Osteocyte (in vitro differentiated cells): ENCODE measurements around the gene ESF1. TPM values are rescaled to one million over a fixed set of nuclear protein-coding genes. Genes with fewer than 3 reads are reported as not detected.

Experiments
- DNase-seq: peaks from one replicate; pipeline ENCODE4 v3.0.0; 2021; ENCODE audit warnings: mixed read lengths; ENCODE audit not compliant: unreplicated experiment; ENCODE audit errors: extremely low spot score
- H3K27ac Mint-ChIP-seq: one replicate; pipeline ENCODE4 v1.8.0; 2021; ENCODE audit warnings: mild to moderate bottlenecking, mixed read lengths; ENCODE audit not compliant: unreplicated experiment
- H3K27me3 Mint-ChIP-seq: one replicate; pipeline ENCODE4 v1.8.0; 2021; ENCODE audit warnings: mixed read lengths; ENCODE audit not compliant: unreplicated experiment
- H3K36me3 Mint-ChIP-seq: one replicate; pipeline ENCODE4 v1.8.0; 2021; ENCODE audit warnings: mixed read lengths; ENCODE audit not compliant: unreplicated experiment
- H3K4me1 Mint-ChIP-seq: one replicate; pipeline ENCODE4 v1.8.0; 2021; ENCODE audit warnings: mixed read lengths; ENCODE audit not compliant: unreplicated experiment
- H3K4me3 Mint-ChIP-seq: one replicate; pipeline ENCODE4 v1.8.0; 2021; ENCODE audit warnings: mild to moderate bottlenecking, moderate library complexity, mixed read lengths; ENCODE audit not compliant: unreplicated experiment
- H3K9me3 Mint-ChIP-seq: one replicate; pipeline ENCODE4 v1.8.0; 2021; ENCODE audit warnings: mixed read lengths; ENCODE audit not compliant: unreplicated experiment
- CTCF ChIP-seq: fragments of 200-600 bp; sonication (generic); IDR thresholded peaks from 2 replicates; pipeline ENCODE4 v1.5.0; 2021; ENCODE audit warnings: antibody characterized with exemption, mild to moderate bottlenecking, moderate library complexity
- total RNA-seq: library from RNA; stranded (reverse); gene quantifications from 2 replicates; pipeline ENCODE4 v1.2.1, GENCODE V29; 2021

The ESF1 gene
- total RNA-seq, 1 donor from 2014 or later, result 11.3 TPM

GRCh38 chr20:13791540-13792459, 7.1 kb upstream of the ESF1 start:
- Mint-ChIP-seq H3K4me1 (peaks cover 6% of the 10 kb centered on the region), H3K27me3 (no peaks in the 10 kb centered on the region), H3K4me3 (no peak overlapping the region), H3K36me3 (peaks cover 48% of the 10 kb centered on the region), H3K27ac (no peak overlapping the region), H3K9me3 (no peaks in the 10 kb centered on the region)
- no peak for TF ChIP-seq CTCF
- no peak for DNase-seq

GRCh38 chr20:13790708-13791107, 6.0 kb upstream of the ESF1 start:
- H3K4me3 Mint-ChIP-seq, result no peak overlapping the region
- H3K4me1 Mint-ChIP-seq, result peaks cover 16% of the 10 kb centered on the region
- no peaks in the 10 kb centered on the region for H3K27me3 Mint-ChIP-seq
- no peak for TF ChIP-seq CTCF
- peaks cover 41% of the 10 kb centered on the region for H3K36me3 Mint-ChIP-seq
- no peaks in the 10 kb centered on the region for H3K9me3 Mint-ChIP-seq
- H3K27ac Mint-ChIP-seq, result no peak overlapping the region
- DNase-seq, result no peak

- H3K27ac Mint-ChIP-seq, result no peak overlapping the region
- peak; percentile 63 for TF ChIP-seq CTCF
- H3K27me3 Mint-ChIP-seq, result no peaks in the 10 kb centered on the region
- DNase-seq, result no peak
- H3K36me3 Mint-ChIP-seq, result peaks cover 31% of the 10 kb centered on the region
- no peaks in the 10 kb centered on the region for H3K9me3 Mint-ChIP-seq
- H3K4me1 Mint-ChIP-seq, result peaks cover 31% of the 10 kb centered on the region
- no peak overlapping the region for H3K4me3 Mint-ChIP-seq
These were observed 3.6 kb upstream of the ESF1 start for GRCh38 chr20:13788167-13788834.

GRCh38 chr20:13786143-13786828, 1.6 kb upstream of the ESF1 start:
- H3K9me3 Mint-ChIP-seq, result no peaks in the 10 kb centered on the region
- TF ChIP-seq CTCF, result no peak
- DNase-seq, result no peak
- H3K27me3 Mint-ChIP-seq, result no peaks in the 10 kb centered on the region
- peak overlapping the region; percentile 99 for H3K4me3 Mint-ChIP-seq
- H3K4me1 Mint-ChIP-seq, result peaks cover 38% of the 10 kb centered on the region
- peaks cover 37% of the 10 kb centered on the region for H3K36me3 Mint-ChIP-seq
- H3K27ac Mint-ChIP-seq, result peak overlapping the region; percentile 38
